NCI-H146 treated with DMSO at 0.1 percent for 48 hours (cell line): ENCODE measurements around the gene TFEB.

ENCODE experiments used
- DNase-seq: peaks from one replicate; lab custom pipeline; 2025; ENCODE audit not compliant: unreplicated experiment; lab: John Stamatoyannopoulos, UW

Gene TFEB

GRCh38 chr6:41735427-41736185, at the start of gene TFEB:
Gene TFEB (minus strand): TSS chr6:41735608. CDS start chr6:41691213, 44,395 bp downstream.
- DNase-seq = peak; percentile 88

DNA sequence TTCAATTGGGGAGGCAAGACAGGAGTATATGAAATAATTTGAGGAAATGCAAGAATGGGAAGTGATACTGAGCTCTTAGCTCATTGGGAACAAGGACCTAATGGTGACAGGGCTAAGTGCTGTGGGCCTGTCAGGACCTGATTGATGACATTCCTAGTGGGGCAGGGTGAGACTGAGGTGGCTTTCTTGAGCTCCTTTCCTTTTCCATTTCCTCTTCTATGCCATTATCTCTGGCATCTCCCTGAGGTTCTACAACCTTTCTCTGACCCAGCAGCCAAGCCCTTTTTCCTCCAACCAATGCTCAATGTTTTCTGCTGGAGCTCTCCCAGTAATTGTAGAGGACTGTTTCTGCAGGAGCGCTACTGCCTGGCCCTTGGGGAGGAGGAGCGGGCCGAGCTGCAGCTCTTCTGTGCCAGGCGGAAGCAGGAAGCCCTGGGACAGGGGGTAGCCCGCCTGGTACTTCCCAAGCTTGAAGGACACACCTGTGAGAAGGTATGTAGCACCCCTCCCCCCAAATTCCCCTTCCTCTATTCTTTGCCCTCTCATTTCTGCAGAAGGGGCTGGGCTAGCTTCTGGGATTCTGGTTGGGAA, 49.3 kb upstream of the TFEB start:
- DNase-seq = no peak

DNA sequence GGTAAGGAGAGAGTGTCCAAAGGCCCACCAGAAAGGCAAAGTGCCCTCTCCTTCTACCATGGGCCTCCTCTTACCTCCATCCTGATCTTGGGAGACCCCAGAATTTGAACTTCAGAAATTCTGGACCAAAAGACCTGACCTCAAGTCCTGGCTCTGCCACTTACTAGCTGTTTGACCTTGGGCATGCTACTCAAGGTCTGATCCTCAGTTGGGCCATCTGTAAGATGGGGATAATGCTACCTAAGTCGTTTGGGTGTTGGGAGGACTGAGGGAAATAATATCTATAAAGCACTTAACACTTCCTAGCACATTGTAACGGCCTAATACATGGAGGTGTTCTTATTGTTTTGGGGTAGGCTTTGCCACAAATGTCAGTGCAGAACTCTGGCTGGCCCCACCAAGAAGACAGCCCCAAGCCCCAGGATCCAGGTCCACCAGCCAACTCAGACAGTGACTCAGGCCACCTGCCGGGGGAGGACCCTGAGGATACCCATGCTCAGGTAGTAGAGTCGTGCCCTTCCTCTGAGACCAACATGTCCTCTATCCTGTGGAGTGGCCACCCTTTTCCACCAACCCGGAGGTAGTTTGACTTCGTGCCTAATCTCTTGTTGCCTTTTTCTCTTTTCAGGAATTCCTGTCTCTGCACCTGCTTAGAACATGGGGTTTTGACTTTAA, 47.8 kb upstream of the TFEB start:
- DNase-seq = no peak

DNA sequence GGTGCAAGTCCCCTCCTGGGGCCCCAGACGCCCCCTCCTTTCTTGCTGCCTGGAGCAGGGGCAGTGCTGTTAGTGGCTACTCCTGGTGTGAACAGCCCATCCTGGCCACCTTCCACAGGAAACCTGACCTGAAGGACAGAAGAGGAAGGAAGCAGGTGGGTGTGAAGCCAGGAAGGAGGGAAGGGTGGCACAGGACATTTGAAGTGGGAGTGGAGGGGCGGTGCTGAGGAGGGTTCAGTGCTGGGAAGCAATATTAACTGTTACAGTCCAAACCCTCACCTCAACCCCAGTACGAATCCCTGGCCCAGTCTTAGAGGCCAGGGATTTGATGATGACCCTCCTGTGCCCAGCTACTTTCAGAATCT, 45.9 kb upstream of the TFEB start:
- no peak for DNase-seq

DNA sequence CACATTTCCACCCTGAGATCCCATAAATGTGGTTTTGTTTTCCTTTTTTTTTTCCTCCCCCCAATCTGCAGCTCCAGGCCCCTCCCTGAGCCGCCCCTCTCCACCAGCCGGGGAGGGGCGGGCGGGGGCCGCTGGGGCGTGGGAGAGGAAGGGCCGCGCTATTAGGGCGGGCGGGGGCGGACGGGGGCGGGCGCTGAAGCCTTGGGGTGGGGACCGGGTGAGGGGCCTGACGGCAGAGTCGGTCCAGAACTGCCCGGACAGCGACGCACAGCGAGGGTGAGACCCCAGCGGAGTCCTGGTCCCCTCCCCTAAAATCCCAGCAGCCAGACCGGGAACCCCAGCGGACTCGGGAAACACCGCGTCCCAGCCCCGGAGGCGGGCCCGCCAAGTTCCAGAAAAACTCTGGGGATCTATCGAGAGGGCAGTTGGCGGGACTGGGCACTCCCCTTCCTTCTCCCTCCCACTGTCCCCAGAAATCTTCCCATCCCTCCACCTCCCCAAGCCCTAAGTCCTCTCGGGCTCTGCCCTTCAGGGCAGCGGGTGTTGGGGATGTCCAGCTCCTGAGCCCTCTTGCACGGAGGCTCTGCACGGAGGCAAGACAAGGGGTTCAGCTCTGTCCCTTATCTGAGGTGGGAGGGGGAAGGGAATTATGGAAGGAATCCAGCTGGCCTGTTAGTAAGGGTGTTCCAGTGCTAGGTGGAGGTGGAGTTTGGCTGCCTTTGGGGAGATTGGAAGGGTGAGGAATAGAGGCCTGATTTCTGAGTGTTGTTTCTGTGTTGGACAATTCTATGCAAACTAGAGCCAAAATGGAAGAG, 45.4 kb upstream of the TFEB start, which contains the start of gene PRICKLE4:
TSS of gene PRICKLE4 (plus strand) at position 232 of the 815 bp plus-strand sequence. CDS start 2,692 bp downstream, outside the sequence.
- peak; percentile 16 for DNase-seq

- DNase-seq = peak; percentile 94
Measured at GRCh38 chr6:41779788-41780550, 44.6 kb upstream of the TFEB start, which contains the start of gene FRS3. Gene FRS3 (minus strand): TSS chr6:41779900. CDS start chr6:41776987, 2,913 bp downstream.

- DNase-seq = no peak
Measured at GRCh38 chr6:41779336-41779735, 43.9 kb upstream of the TFEB start.

DNA sequence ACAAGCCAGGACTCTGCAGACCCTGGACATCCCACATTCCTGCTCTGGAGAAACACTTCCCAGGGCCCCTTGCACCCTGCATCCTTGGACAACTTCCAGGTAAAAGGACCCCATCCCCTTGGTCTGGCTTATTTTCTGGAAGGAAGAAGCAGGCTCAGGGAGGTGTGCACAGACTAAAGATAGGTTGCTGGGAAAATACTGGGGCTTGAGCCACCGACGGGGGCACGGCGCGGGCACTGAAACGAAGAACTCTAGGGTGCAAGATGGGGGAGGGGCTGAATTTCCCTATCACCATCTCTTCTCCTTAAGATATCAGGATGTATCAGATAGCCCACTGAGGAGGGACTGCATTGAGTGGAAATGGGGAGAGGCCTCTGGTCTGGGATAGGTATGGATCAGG, 43.5 kb upstream of the TFEB start:
- DNase-seq = no peak

DNA sequence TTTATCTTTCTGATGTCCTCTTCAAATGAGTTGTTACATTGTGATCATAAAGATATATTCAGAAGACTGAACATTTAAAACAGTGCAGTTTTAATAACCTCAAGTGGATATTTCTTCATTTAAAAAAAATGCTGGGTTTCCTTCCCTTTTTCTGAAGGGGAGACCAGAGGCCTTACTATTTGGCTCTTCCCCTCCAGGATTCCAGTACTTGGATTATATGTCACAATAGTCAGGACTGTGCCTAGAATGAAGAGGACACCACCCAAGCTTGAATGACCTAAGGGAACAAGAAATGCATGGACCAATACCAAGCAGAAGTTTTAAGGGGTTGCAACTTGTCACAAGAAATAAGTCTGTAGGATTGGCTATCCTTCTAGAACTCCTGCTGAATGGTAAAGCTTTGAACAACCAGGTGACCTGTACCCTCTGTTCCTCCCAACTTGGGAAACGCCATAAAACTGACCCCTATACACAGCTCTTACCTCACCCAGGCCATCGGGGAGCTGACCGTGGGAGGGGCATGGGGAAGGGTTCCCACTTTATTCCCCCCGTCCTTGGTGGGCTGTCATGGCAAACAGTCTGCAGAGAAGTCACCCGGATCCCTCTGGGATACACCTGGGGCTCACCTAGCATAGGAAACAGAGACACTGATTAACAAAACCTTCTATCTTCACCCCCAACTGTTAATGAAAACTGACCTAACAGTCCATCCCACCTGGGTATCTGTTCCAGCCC, 42.3 kb upstream of the TFEB start:
- DNase-seq = no peak

DNA sequence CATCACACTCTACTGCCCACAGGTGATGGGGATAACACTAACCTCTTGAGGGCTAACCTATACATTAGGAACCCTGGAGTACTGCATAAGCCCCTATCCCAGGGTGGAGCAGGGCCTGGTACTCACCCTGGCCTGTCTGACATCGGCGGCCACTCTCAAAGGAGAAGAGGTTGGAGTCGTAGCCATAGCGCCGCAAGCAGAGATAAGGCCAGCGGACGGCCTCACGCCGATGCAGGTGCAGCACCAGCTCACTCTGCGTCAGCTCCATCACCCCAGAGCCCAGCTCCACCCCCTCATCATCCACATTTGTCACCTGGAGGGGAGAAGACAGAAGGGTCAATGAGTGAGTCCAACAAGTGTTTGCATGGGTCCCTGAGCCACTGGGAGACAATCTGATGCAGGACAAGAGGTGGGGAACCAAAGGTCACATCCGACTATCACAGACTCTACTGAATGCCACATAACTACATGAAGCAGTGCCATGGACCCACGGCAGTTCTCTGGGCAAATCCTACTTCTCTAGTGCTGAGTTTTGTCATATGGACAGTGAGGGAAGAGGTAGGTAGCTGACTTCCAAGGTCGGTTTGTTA, 40.0 kb upstream of the TFEB start:
- no peak for DNase-seq

- DNase-seq = no peak
Measured at GRCh38 chr6:41774841-41775240, 39.4 kb upstream of the TFEB start.

GRCh38 chr6:41771058-41771983, 35.9 kb upstream of the TFEB start:
- no peak for DNase-seq

- no peak for DNase-seq
Measured at GRCh38 chr6:41770381-41771057, 35.1 kb upstream of the TFEB start.

DNA sequence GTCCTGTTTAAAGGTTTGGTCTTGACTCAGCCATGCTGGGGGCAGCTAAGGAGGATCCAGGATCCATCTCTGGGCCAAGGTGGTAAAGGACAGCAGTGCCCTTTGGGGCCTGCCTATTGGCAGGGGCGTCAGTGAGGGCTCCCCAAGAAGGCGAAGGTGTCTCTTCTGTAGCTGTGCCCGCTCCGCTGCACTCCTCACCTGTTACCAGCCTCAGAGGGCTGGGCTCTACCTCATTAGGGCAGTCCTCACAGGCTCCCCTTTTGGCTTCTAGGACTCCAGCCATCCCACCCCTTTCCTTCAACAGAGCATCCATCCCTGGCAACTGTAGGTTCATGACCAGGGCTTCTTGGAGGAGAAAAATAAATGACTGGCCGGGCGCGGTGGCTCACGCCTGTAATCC, 34.0 kb upstream of the TFEB start:
- DNase-seq = no peak

- DNase-seq = no peak
Measured at GRCh38 chr6:41768545-41769308, 33.3 kb upstream of the TFEB start.

- peak; percentile 82 for DNase-seq
Measured at GRCh38 chr6:41767112-41767833, 31.9 kb upstream of the TFEB start.
